ENCODE data around the gene CA5A. TPM values are rescaled to one million over a fixed set of nuclear protein-coding genes. Genes with fewer than 3 reads are reported as not detected.

The CA5A gene
- total RNA-seq, 1 experiment from 2014 or later = 1.7 TPM

GRCh38 chr16:87838643-87839541 is 97.4 kb downstream of the CA5A start:
- Histone ChIP-seq H3K27me3 (replicated peaks; ENCODE audit: control insufficient read depth, insufficient read depth, low read length) (no peaks in the 10 kb centered on the region), H3K36me3 (ENCODE audit: control insufficient read depth, insufficient read depth, low read length) (peaks cover 13% of the 10 kb centered on the region), H3K4me3 (ENCODE audit: low read depth, low read length) (no peak overlapping the region), H3K4me1 (peaks cover 11% of the 10 kb centered on the region; the same call in 1 of the 2 replicates), H3K9me3 (no peaks in the 10 kb centered on the region)
- no TSS peak for BruUV-seq (replicated peaks)
- ChIA-PET CTCF (interaction anchor here (0.5 to 1.6 kb wide), 2 partner anchors 11 to 74 kb away, joined by 3 to 4 read pairs; no protein-coding TSS in a partner anchor), POLR2A (interaction anchor here (0.7 kb wide), 1 partner anchor 15 kb away, joined by 9 read pairs; no protein-coding TSS in a partner anchor)
- Mint-ChIP-seq H3K36me3 (ENCODE audit: insufficient read depth, unreplicated experiment) (peaks cover 100% of the 10 kb centered on the region), H3K27ac (ENCODE audit: unreplicated experiment) (peak overlapping the region; percentile 13), H3K9me3 (ENCODE audit: unreplicated experiment) (no peaks in the 10 kb centered on the region), H3K4me1 (ENCODE audit: low read depth, unreplicated experiment) (no peaks in the 10 kb centered on the region), H3K4me3 (ENCODE audit: unreplicated experiment) (no peak overlapping the region), H3K27me3 (ENCODE audit: insufficient read depth, unreplicated experiment) (no peaks in the 10 kb centered on the region)
- intact Hi-C loops (cut with micrococcal nuclease; ENCODE audit: unreplicated experiment) = no loop called here
- TF ChIP-seq CTCF (IDR thresholded peaks at IDR 0.05; ENCODE audit: insufficient read depth in 1 of 2, low read depth in 1 of 2, low read length in 1 of 2, severe bottlenecking in 1 of 2, unreplicated experiment in 1 of 2) = no peak
- DNase-seq = no peak

Other genes with a start within 250 kb of the CA5A start
- gene KLHDC4, start 170.5 kb downstream of the CA5A start, total RNA-seq (2022) = 116 and 117 TPM in 2 replicates
- gene SLC7A5, start 67.0 kb downstream of the CA5A start, total RNA-seq (2022) = 495 and 534 TPM in 2 replicates
- gene BANP, start 14.9 kb upstream of the CA5A start, total RNA-seq (2022) = 44.4 and 50.6 TPM in 2 replicates